LNCAP (cell line): ENCODE measurements around the gene PCK1.

ENCODE experiments used
- CTCF ChIP-seq: fragments of 450-650 bp; IDR thresholded peaks from 2 replicates; pipeline ENCODE4 v1.5.1; 2017; ENCODE audit warnings: mild to moderate bottlenecking

Gene PCK1

GRCh38 chr20:57591289-57592229 is 30.6 kb downstream of the PCK1 start:
- TF ChIP-seq CTCF: no peak

GRCh38 chr20:57592263-57593092 is 31.6 kb downstream of the PCK1 start:
- no peak for TF ChIP-seq CTCF

GRCh38 chr20:57593134-57593886 is 32.4 kb downstream of the PCK1 start:
- TF ChIP-seq CTCF: no peak

- peak; percentile 90 for TF ChIP-seq CTCF
These were observed 33.4 kb downstream of the PCK1 start for GRCh38 chr20:57594092-57594951.

- no peak for TF ChIP-seq CTCF
These were observed 34.4 kb downstream of the PCK1 start for GRCh38 chr20:57595041-57596030.

- no peak for TF ChIP-seq CTCF
These were observed 35.4 kb downstream of the PCK1 start for GRCh38 chr20:57596358-57596757.
